K562 (cell line): Measurements from ENCODE around the gene DOLK. TPM values are rescaled to one million over a fixed set of nuclear protein-coding genes. Genes with fewer than 3 reads are reported as not detected.

Experiments
- BRD9 ChIP-seq: fragments of 450-650 bp; IDR thresholded peaks from 2 replicates; pipeline ENCODE4 v1.6.1; 2018; ENCODE audit warnings: low read depth; ENCODE audit not compliant: partially characterized antibody
- E2F1 ChIP-seq: sonication (generic); formaldehyde crosslinking; IDR thresholded peaks from 2 replicates; pipeline ENCODE4 v1.8.1; 2023; ENCODE audit warnings: mild to moderate bottlenecking, missing genetic modification reagents, moderate library complexity
- GTF2A2 ChIP-seq: IDR thresholded peaks from 2 replicates; pipeline ENCODE4 v1.6.1; 2016; ENCODE audit warnings: mild to moderate bottlenecking, missing genetic modification characterization, missing compliant biosample characterization
- LEF1 ChIP-seq: fragments of 450-650 bp; IDR thresholded peaks from 2 replicates; pipeline ENCODE4 v1.6.1; 2016; ENCODE audit warnings: mild to moderate bottlenecking
- MEF2D ChIP-seq: conservative IDR thresholded peaks from 2 replicates; pipeline ENCODE4 v1.6.1; 2016; ENCODE audit warnings: low read depth, missing genetic modification characterization, missing compliant biosample characterization
- MXD1 ChIP-seq: fragments of 250-450 bp; sonication (Bioruptor Pico); IDR thresholded peaks from 2 replicates; pipeline ENCODE4 v1.8.0; 2021; ENCODE audit warnings: borderline replicate concordance, mild to moderate bottlenecking, moderate library complexity; ENCODE audit not compliant: poor library complexity, severe bottlenecking
- NCOR1 ChIP-seq: fragments of 450-650 bp; IDR thresholded peaks from 2 replicates; pipeline ENCODE4 v1.6.1; 2016; ENCODE audit warnings: mild to moderate bottlenecking, moderate library complexity
- OTX1 ChIP-seq: fragments of 450-650 bp; formaldehyde crosslinking; IDR thresholded peaks from 2 replicates; pipeline ENCODE4 v1.4.0; 2022; ENCODE audit warnings: mild to moderate bottlenecking
- PRDM10 ChIP-seq: fragments of 450-650 bp; IDR thresholded peaks from 2 replicates; pipeline ENCODE4 v1.6.1; 2018; ENCODE audit not compliant: partially characterized antibody
- RAD21 ChIP-seq, 2 experiments: fragments of 250-450 bp in 1 of 2; fragments of 450-650 bp in 1 of 2; sonication (Bioruptor Pico) in 1 of 2; formaldehyde crosslinking in 1 of 2; IDR thresholded peaks in 1 of 2; conservative IDR thresholded peaks in 1 of 2; 2 replicates each; pipeline versions ENCODE4 v1.4.0 to v1.8.0; 2020 to 2022; ENCODE audit warnings: mild to moderate bottlenecking in 2 of 2, moderate library complexity in 1 of 2
- RNF2 ChIP-seq: sonication (generic); IDR thresholded peaks from 2 replicates; pipeline ENCODE4 v1.6.1; 2016
- SAFB ChIP-seq: fragments of 200-400 bp; formaldehyde crosslinking; IDR thresholded peaks from 2 replicates; pipeline ENCODE4 v1.6.1; 2017; ENCODE audit warnings: low read depth, low read length, borderline replicate concordance
- SLC30A9 ChIP-seq: fragments of 250-450 bp; sonication (Bioruptor Pico); IDR thresholded peaks from 2 replicates; pipeline ENCODE4 v1.8.0; 2022; ENCODE audit warnings: mild to moderate bottlenecking, moderate library complexity
- STAT5A ChIP-seq: IDR thresholded peaks from 2 replicates; pipeline ENCODE4 v1.6.1; 2012; ENCODE audit warnings: low read length, inconsistent platforms, borderline replicate concordance
- TAF1 ChIP-seq: IDR thresholded peaks from 2 replicates; pipeline ENCODE4 v1.6.1; 2011; ENCODE audit warnings: mild to moderate bottlenecking, low read length, moderate library complexity; ENCODE audit not compliant: insufficient read depth, control insufficient read depth, severe bottlenecking; ENCODE audit errors: extremely low read depth
- ZBTB2 ChIP-seq: fragments of 450-650 bp; IDR thresholded peaks from 2 replicates; pipeline ENCODE4 v1.6.1; 2016; ENCODE audit warnings: antibody characterized with exemption
- ZNF280B ChIP-seq: fragments of 250-450 bp; sonication (Bioruptor Pico); IDR thresholded peaks from 2 replicates; pipeline ENCODE4 v1.5.1; 2021; ENCODE audit warnings: mild to moderate bottlenecking
- ZNF324 ChIP-seq: fragments of 250-450 bp; sonication (Bioruptor Pico); IDR thresholded peaks from 2 replicates; pipeline ENCODE4 v1.4.0; 2020; ENCODE audit warnings: mild to moderate bottlenecking
- polyA plus RNA-seq, 8 experiments: library from polyadenylated mRNA; depleted of rRNA in 4 of 8; stranded (reverse) in 5 of 8; unstranded in 3 of 8; fragments of >200 nt; fragmentation: Nextera tagmentation in 2 of 8; fragmentation: Illumina TruSeq in 1 of 8; extraction: Ambion mirVana in 2 of 8; extraction: Trizol in 1 of 8; gene quantifications; 2 replicates each; pipeline versions ENCODE4 v1.2.1 to v1.2.3, GENCODE V29; 2011 to 2014; ENCODE audit warnings: inconsistent platforms in 1 of 8, missing spikeins in 1 of 8
- total RNA-seq, 7 experiments: library from RNA; depleted of rRNA in 6 of 7; stranded (reverse); fragments of >200 nt in 6 of 7; fragmentation: Illumina TruSeq in 2 of 7; extraction: Trizol in 2 of 7; gene quantifications; 2 replicates each; pipeline versions ENCODE4 v1.2.1 to v1.2.3, GENCODE V29; 2011 to 2021; ENCODE audit warnings: low replicate concordance in 1 of 7

DOLK gene
- total and polyA plus RNA-seq, 9 of the 15 experiments (the other 6 are each of a cell fraction or from before 2014, with no cell fraction given): 2.6 to 14.2 (median 11.7) TPM

GRCh38 chr9:128947527-128948301, at the start of gene DOLK, which contains the start of gene NUP188 (continued):
- TF ChIP-seq ZBTB2: no peak
- no peak for TF ChIP-seq OTX1 (CRISPR knock-in tag)
- peak; percentile 58 for TF ChIP-seq PRDM10
- peak; percentile 99 for TF ChIP-seq TAF1
- no peak for TF ChIP-seq LEF1
- no peak for TF ChIP-seq STAT5A
- peak; percentile 71 for TF ChIP-seq MXD1 (CRISPR knock-in tag)
- no peak; the same call in 1 of the 2 replicates for TF ChIP-seq NCOR1
- TF ChIP-seq RNF2: peak; percentile 61; the same call in 1 of the 2 replicates
- TF ChIP-seq BRD9: no peak
- no peak for TF ChIP-seq ZNF280B (CRISPR knock-in tag)
- TF ChIP-seq GTF2A2 (tag): no peak
- no peak for TF ChIP-seq E2F1
- TF ChIP-seq SAFB: peak; percentile 77; the same call in 1 of the 2 replicates
- TF ChIP-seq SLC30A9 (CRISPR knock-in tag): no peak
- no peak for TF ChIP-seq RAD21 (CRISPR knock-in tag; conservative IDR thresholded peaks at IDR 0.05 in 1 of 2, IDR thresholded peaks at IDR 0.05 in 1 of 2)
- TF ChIP-seq MEF2D (tag): no peak
- 0 out of 2 replicates have a peak, but pooled peaks have one; percentile 28 for TF ChIP-seq ZNF324 (CRISPR knock-in tag)
